ENCODE measurements around the gene METTL1.

DNA sequence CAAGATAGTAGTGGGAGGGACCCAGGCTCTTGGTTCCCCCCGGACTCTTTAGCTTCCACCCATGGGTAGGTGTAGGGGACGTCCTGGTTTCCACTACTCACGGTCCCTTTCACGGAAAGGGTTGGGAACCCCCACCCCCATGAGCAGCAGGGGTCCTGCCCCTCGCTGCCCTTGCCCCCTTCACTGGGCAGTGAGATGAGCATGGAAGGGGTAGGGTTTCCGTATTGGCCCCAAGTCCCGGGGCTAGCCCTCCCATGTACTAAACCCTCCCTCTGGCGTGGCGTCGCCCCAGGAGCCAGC is 46.1 kb downstream of the METTL1 start:
- TF ChIP-seq, protein P1, sequence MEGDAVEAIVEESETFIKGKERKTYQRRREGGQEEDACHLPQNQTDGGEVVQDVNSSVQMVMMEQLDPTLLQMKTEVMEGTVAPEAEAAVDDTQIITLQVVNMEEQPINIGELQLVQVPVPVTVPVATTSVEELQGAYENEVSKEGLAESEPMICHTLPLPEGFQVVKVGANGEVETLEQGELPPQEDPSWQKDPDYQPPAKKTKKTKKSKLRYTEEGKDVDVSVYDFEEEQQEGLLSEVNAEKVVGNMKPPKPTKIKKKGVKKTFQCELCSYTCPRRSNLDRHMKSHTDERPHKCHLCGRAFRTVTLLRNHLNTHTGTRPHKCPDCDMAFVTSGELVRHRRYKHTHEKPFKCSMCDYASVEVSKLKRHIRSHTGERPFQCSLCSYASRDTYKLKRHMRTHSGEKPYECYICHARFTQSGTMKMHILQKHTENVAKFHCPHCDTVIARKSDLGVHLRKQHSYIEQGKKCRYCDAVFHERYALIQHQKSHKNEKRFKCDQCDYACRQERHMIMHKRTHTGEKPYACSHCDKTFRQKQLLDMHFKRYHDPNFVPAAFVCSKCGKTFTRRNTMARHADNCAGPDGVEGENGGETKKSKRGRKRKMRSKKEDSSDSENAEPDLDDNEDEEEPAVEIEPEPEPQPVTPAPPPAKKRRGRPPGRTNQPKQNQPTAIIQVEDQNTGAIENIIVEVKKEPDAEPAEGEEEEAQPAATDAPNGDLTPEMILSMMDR (IDR thresholded peaks at IDR 0.05 in 4 of 5, conservative IDR thresholded peaks at IDR 0.05 in 1 of 5) = no peak
- TF ChIP-seq POLR2A (IDR thresholded peaks at IDR 0.05) = no peak
